PC-9 (cell line): ENCODE data around the gene SPSB4. TPM values are rescaled to one million over a fixed set of nuclear protein-coding genes. Genes with fewer than 3 reads are reported as not detected.

Experiments used
- BruUV-seq: library from RNA; stranded (reverse); fragments of 400-500 nt; replicated peaks from 2 replicates; lab custom pipeline; 2021; lab: Mats Ljungman, UMichigan
- CTCF ChIA-PET: fragments of 300-600 bp; sonication (Branson Sonifier 250); formaldehyde crosslinking; loops from one replicate; lab custom pipeline; 2022; ENCODE audit warnings: antibody characterized with exemption; lab: Charles Lee
- POLR2A ChIA-PET: fragments of 300-600 bp; sonication (Branson Sonifier 250); formaldehyde crosslinking; loops from one replicate; lab custom pipeline; 2022; ENCODE audit warnings: antibody characterized with exemption; ENCODE audit not compliant: unreplicated experiment; lab: Charles Lee
- DNase-seq, 2 experiments: peaks; one replicate each; pipeline versions ENCODE4 v3.0.0 to v3.0.0-alpha.2; 2015 to 2022; ENCODE audit warnings: mixed read lengths in 1 of 2
- H2AFZ ChIP-seq: fragments of 200-600 bp; sonication (generic); 2 replicates; pipeline ENCODE4 v1.8.1; 2017; ENCODE audit warnings: antibody characterized with exemption
- H3F3A ChIP-seq: fragments of 200-600 bp; sonication (generic); 2 replicates; pipeline ENCODE4 v1.8.1; 2017; ENCODE audit warnings: antibody characterized with exemption, mild to moderate bottlenecking, low read depth; ENCODE audit not compliant: insufficient read depth
- H3K27ac ChIP-seq: fragments of 200-600 bp; sonication (generic); 2 replicates; pipeline ENCODE4 v1.6.1; 2016; ENCODE audit warnings: mixed run types
- H3K27me3 ChIP-seq: fragments of 200-600 bp; sonication (generic); 2 replicates; pipeline ENCODE4 v1.6.1; 2016; ENCODE audit warnings: low read depth, mixed run types; ENCODE audit not compliant: insufficient read depth
- H3K36me3 ChIP-seq: fragments of 200-600 bp; sonication (generic); 2 replicates; pipeline ENCODE4 v1.6.1; 2016; ENCODE audit warnings: low read depth, mixed run types
- H3K4me1 ChIP-seq: fragments of 200-600 bp; sonication (generic); replicated peaks from 2 replicates; pipeline ENCODE4 v1.6.1; 2016; ENCODE audit warnings: mixed run types; ENCODE audit not compliant: insufficient read depth
- H3K4me2 ChIP-seq: fragments of 200-600 bp; sonication (generic); 2 replicates; pipeline ENCODE4 v1.6.1; 2017; ENCODE audit warnings: mixed run types
- H3K4me3 ChIP-seq: fragments of 200-600 bp; sonication (generic); 2 replicates; pipeline ENCODE4 v1.6.1; 2016; ENCODE audit warnings: mixed run types
- H3K79me2 ChIP-seq: fragments of 200-600 bp; sonication (generic); 2 replicates; pipeline ENCODE4 v1.6.1; 2017; ENCODE audit warnings: low read depth, mixed run types
- H3K9me2 ChIP-seq: fragments of 200-600 bp; sonication (generic); 2 replicates; pipeline ENCODE4 v1.8.1; 2017; ENCODE audit warnings: mild to moderate bottlenecking; ENCODE audit not compliant: insufficient read depth
- H3K9me3 ChIP-seq: fragments of 200-600 bp; sonication (generic); 2 replicates; pipeline ENCODE4 v1.8.1; 2016; ENCODE audit warnings: low read depth; ENCODE audit not compliant: insufficient read depth
- H4K20me1 ChIP-seq: fragments of 200-600 bp; sonication (generic); 2 replicates; pipeline ENCODE4 v1.8.1; 2017; ENCODE audit not compliant: insufficient read depth
- EZH2 ChIP-seq: fragments of 200-600 bp; sonication (generic); IDR thresholded peaks from 2 replicates; pipeline ENCODE4 v1.8.0; 2017; ENCODE audit warnings: antibody characterized with exemption, low read depth
- intact Hi-C: fragments of 100-400 bp; cut with micrococcal nuclease; formaldehyde crosslinking; loops from one replicate; pipeline ENCODE4 v1.10.0; 2022; ENCODE audit not compliant: unreplicated experiment
- total RNA-seq: library from RNA; stranded (reverse); gene quantifications from 2 replicates; pipeline ENCODE4 v1.2.3, GENCODE V29; 2021
- TF ChIP-seq, protein P1 (sequence below): fragments of 200-600 bp; sonication (generic); conservative IDR thresholded peaks from 2 replicates; pipeline ENCODE4 v1.6.1; 2017; ENCODE audit warnings: mixed run types, antibody characterized with exemption, mild to moderate bottlenecking, moderate library complexity

Gene SPSB4
- total RNA-seq, 1 experiment from 2014 or later = not detected

DNA sequence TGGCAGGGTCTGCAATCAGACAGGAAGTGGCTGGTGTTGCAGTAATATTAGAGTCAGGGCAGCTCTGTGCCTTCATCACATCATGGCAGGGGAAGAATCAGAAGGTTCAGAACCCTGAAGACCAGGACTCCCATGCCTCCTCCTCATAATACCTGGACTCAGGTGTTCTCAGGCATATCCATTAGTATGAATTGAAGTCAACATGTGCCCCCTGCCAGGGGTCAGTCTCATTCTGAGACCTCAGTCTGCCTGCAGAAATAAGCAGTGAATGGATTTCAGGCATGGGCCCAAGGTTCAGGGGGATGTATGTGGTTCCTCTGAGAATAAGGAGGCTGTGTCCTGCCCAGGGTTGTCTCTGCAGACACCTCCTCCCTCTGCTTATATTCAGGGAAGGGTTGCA lies 74.2 kb downstream of the SPSB4 start:
- H3K79me2 ChIP-seq = no peaks in the 10 kb centered on the region
- BruUV-seq = no TSS peak
- no peaks in the 10 kb centered on the region for H3K9me3 ChIP-seq
- no peak overlapping the region for H3K27ac ChIP-seq
- DNase-seq = no peak
- POLR2A ChIA-PET = no interaction called here
- H3K36me3 ChIP-seq = no peaks in the 10 kb centered on the region
- H3K4me3 ChIP-seq = no peak overlapping the region
- intact Hi-C loops = no loop called here
- TF ChIP-seq EZH2 = no peak
- TF ChIP-seq, protein P1, sequence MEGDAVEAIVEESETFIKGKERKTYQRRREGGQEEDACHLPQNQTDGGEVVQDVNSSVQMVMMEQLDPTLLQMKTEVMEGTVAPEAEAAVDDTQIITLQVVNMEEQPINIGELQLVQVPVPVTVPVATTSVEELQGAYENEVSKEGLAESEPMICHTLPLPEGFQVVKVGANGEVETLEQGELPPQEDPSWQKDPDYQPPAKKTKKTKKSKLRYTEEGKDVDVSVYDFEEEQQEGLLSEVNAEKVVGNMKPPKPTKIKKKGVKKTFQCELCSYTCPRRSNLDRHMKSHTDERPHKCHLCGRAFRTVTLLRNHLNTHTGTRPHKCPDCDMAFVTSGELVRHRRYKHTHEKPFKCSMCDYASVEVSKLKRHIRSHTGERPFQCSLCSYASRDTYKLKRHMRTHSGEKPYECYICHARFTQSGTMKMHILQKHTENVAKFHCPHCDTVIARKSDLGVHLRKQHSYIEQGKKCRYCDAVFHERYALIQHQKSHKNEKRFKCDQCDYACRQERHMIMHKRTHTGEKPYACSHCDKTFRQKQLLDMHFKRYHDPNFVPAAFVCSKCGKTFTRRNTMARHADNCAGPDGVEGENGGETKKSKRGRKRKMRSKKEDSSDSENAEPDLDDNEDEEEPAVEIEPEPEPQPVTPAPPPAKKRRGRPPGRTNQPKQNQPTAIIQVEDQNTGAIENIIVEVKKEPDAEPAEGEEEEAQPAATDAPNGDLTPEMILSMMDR = no peak
- H4K20me1 ChIP-seq = no peaks in the 10 kb centered on the region
- H2AFZ ChIP-seq = no peak overlapping the region
- no peaks in the 10 kb centered on the region for H3K4me1 ChIP-seq
- H3K9me2 ChIP-seq = no peaks in the 10 kb centered on the region
- peaks cover 63% of the 10 kb centered on the region for H3K27me3 ChIP-seq
- no peaks in the 10 kb centered on the region for H3F3A ChIP-seq
- CTCF ChIA-PET = no interaction called here
- H3K4me2 ChIP-seq = no peak overlapping the region

- TF ChIP-seq, protein P1 = no peak
- TF ChIP-seq EZH2 = no peak
- H3K79me2 ChIP-seq = no peaks in the 10 kb centered on the region
These were observed 75.7 kb downstream of the SPSB4 start for GRCh38 chr3:141126661-141127343.

GRCh38 chr3:141127344-141128125 lies 76.4 kb downstream of the SPSB4 start:
- ChIA-PET POLR2A (interaction anchor here (0.5 kb wide), 1 partner anchor 58 kb away, joined by 4 read pairs; no protein-coding TSS in a partner anchor), CTCF (no interaction called here)
- no peak for TF ChIP-seq EZH2
- TF ChIP-seq, protein P1 = no peak
- Histone ChIP-seq H3K4me2 (no peak overlapping the region), H3K27me3 (peaks cover 53% of the 10 kb centered on the region), H3K4me3 (no peak overlapping the region), H3K79me2 (no peaks in the 10 kb centered on the region), H3K9me3 (no peaks in the 10 kb centered on the region), H3K27ac (no peak overlapping the region), H3K4me1 (no peaks in the 10 kb centered on the region), H3F3A (no peaks in the 10 kb centered on the region), H3K36me3 (no peaks in the 10 kb centered on the region), H4K20me1 (no peaks in the 10 kb centered on the region), H3K9me2 (no peaks in the 10 kb centered on the region), H2AFZ (no peak overlapping the region)
- no TSS peak for BruUV-seq
- DNase-seq = no peak
- intact Hi-C loops = no loop called here

More at GRCh38 chr3:141126661-141127343, 75.7 kb downstream of the SPSB4 start:
- no peaks in the 10 kb centered on the region for H3F3A ChIP-seq
- DNase-seq = no peak
- intact Hi-C loops = no loop called here
- H2AFZ ChIP-seq = no peak overlapping the region
- H3K27ac ChIP-seq = no peak overlapping the region
- no peaks in the 10 kb centered on the region for H3K9me2 ChIP-seq
- no peak overlapping the region for H3K4me2 ChIP-seq
- ChIA-PET POLR2A (no interaction called here), CTCF (no interaction called here)
- peaks cover 59% of the 10 kb centered on the region for H3K27me3 ChIP-seq
- no peaks in the 10 kb centered on the region for H3K9me3 ChIP-seq
- H3K4me1 ChIP-seq = no peaks in the 10 kb centered on the region
- no peaks in the 10 kb centered on the region for H4K20me1 ChIP-seq
- H3K4me3 ChIP-seq = no peak overlapping the region
- BruUV-seq = no TSS peak
- H3K36me3 ChIP-seq = no peaks in the 10 kb centered on the region
